ENCODE data around the gene ACMSD.
"Not testable (repeated sequence)": the region's sequence is repeated elsewhere in the genome, so short reads cannot be mapped to it uniquely, and the experiment has no call there.

The ACMSD gene

DNA sequence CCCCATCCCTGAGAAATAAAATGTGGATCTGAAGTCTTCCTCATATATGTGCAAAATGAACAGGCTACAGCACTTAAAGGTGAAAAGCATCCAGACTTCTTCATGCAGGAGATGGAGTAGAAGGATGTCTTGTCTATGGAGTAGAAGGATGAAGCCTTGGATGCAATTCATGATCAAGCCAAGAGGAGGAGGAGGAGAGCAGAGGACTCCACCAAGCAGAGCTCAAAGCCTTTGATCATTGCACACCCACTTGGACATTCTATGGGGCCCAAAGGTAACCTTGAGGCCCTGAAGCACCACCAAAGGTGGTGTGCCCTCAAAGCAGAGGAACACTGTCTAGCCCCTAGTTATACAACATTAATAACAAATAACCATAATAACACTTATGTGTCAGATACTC lies 17.3 kb downstream of the ACMSD start:
- DNase-seq = no peak

GRCh38 chr2:134858245-134858644 lies 19.8 kb downstream of the ACMSD start:
- no peak for DNase-seq

DNA sequence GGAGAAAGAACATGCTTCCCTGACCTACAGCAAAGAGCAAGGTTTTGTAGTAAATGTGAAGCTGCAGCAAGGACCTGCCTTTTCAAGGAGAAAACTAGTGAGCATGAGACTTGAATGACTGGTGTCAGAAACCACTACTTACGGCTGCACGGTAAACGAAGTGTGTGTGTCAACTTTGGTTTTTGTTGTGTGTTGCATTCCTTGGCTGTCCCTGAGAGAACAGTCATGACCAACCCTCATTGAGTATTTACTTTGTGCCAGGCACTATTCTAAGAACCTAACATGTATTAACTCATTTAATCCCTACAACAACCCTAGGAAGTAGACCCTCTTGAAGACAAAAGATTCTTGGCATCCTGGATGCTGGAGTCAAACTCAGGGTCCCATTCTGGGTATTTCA lies 22.8 kb downstream of the ACMSD start:
- DNase-seq = no peak

GRCh38 chr2:134862069-134862468 lies 23.7 kb downstream of the ACMSD start:
- no peak for DNase-seq

- DNase-seq = no peak
Observed at GRCh38 chr2:134862674-134863073, 24.3 kb downstream of the ACMSD start.

DNA sequence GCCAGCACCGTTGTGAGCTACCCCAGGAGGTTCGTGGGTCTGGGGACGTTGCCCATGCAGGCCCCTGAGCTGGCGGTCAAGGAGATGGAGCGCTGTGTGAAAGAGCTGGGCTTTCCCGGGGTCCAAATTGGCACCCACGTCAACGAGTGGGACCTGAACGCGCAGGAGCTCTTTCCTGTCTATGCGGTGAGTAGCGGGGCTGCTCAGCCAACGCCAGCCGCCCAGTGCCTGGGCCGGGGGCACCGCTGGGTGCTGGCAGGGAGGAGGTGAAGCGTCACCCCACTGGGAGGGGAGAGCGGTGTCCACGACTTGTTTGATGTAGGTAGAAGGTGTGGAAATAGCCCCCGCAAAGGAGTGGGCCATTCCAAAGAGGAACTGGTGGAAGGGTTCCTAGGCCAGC lies 25.0 kb downstream of the ACMSD start:
- no peak for DNase-seq

DNA sequence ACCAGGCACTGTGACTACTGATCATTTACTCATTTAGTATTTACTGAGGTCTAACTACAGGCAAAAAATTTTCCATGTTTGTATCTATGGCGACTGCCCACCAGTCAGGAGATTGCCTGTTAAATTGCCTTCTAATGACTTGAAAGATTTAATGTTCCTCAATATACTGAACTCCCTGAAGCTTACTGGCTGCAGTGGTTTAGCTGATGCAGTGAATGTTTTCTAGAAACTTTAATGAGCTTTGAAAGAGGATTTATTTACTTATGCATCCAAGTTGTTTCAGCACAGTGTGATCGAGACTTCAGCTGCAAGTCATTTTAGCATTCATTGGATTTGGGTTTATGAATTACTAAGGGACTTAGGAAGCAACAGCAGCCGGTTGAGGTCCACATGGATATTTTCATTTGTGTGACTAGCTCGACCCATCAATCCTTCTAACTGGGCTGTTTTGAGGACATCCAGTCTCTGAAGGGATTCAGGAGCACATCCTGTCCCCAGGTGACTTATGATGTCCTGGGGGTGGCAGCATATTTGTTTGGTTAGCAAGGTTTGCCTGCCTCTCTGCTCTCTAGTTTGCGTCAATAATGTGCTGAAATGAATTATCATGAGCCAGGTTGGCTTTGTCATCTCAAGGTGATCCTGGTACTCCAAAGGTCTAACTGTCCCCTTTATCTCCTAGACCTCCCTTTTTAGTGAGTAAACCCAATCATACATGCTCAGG lies 26.8 kb downstream of the ACMSD start:
- no peak for DNase-seq

DNA sequence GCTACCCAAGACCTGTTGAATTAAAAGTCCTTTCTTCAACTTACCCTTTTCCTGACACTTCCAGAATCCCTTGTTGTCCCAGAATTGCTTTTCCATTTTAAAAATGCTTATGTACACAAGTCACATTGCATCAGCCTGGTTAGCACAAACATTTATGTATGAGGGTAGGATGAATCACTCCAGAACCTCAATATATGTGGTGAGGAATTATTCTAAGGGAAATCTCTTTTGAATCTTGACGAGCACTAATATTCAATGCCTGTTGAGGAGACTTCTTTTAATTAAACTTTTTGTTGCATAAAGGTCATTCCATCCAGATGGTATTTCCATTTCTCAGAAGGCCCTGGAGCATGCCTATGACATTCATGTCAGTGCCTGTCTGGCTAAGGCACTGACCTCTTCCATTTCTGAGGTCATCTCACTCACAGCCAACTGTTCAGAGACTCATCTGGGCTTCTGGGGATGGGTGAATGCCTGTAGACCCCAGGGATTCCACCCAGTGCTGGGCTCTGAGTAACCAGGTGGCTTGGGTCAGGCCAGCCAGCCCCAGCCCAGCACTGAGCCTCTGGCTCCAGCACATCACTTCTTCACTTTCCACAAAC lies 28.2 kb downstream of the ACMSD start:
- DNase-seq = peak; percentile 36

- no peak for DNase-seq
Observed at GRCh38 chr2:134869946-134870736, 31.7 kb downstream of the ACMSD start.

DNA sequence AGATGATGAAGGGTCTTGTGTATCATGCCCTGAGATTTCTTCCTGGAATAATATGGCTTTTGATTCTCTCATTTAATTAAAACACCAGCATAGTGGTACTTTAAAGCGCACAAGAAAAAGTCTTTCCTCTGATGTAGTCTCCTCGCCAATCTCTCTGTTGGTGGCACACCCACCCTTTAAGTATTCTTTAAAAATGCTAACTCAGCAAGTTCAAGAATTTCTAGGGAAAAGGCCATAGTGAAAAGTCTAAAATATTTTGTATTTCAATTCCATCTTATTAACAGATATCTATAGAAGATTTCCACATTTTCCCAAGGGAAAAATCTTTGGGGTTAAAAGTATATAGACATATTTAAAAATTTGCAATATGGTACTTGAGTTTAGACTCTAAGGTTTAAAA lies 34.7 kb downstream of the ACMSD start:
- no peak for DNase-seq

DNA sequence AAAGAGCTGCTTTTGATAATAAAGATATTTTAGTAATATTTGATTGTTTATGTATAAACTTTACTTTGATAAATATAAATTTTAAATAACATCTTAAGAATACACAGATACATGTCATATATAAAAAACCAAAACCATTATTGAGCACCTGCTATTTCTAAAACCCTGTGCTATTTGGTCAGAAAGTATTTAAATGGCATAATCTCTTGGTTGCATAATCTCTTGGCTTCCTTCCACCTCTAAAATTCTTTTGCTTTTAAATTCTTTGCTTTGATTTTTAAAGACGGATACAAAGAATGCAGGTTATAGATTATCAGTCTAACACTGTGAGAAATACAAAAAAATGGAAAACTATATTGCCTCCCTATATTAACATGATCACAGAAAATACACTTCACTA lies 36.9 kb downstream of the ACMSD start:
- DNase-seq = no peak

DNA sequence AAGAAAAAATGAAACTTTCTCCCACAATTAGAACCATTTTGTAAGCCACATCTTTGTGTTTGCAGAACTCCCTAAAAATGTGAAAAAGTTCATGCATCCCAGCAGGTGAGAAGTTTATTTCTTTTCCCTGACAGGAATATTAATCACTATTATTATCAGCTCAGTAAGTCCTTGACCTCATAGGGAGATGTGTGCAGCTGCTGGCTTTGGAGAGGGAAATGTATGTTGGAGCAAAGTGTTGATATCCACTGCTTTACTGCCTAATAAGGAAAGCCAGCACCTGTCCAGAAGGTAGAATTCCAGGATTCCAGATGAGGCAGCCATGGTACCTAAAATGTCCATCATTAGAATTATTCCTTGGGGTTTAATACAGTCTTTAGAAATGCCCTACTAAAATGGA lies 44.4 kb downstream of the ACMSD start:
- DNase-seq = no peak

- no peak for DNase-seq
Observed at GRCh38 chr2:134883552-134884293, 45.3 kb downstream of the ACMSD start.

GRCh38 chr2:134884435-134884834 lies 46.0 kb downstream of the ACMSD start:
- DNase-seq = no peak

- DNase-seq = no peak
Observed at GRCh38 chr2:134892282-134893035, 54.0 kb downstream of the ACMSD start.

GRCh38 chr2:134897932-134898331 lies 59.5 kb downstream of the ACMSD start:
- peak; percentile 5 for DNase-seq

GRCh38 chr2:134899204-134899603 lies 60.8 kb downstream of the ACMSD start:
- DNase-seq = no peak

DNA sequence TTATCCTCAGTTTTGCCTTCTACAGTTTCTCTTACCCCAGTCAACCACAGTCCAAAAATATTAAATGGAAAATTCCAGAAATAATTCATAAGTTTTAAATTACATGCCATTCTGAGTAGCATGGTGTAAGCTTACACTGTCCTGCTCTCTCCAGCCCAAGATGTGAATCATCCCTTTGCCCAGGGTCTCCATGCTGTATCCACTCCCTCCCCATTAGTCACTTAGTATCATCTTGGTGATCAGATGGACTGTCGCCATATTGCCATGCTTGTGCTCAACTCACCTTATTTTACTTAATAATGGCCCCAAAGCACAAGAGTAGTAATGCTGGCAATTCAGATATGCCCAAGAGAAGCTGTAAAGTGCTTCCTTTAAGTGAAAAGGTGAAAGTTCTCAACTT lies 61.7 kb downstream of the ACMSD start:
- peak; percentile 53 for DNase-seq

DNA sequence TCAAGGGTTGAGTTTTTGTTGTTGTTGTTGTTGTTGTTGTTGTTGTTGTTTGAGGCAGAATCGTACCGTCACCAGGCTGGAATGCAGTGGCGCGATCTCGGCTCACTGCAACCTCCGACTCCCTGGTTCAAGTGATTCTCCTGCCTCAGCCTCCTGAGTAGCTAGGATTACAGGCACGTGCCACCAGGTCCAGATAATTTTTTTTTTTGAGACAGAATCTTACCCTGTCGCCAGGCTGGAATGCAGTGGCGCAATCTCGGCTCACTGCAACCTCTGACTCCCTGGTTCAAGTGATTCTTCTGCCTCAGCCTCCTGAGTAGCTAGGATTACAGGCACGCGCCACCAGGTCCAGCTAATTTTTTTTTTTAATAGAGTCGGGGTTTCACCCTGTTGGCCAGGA lies 65.3 kb downstream of the ACMSD start:
- DNase-seq = not testable (repeated sequence)

- no peak for DNase-seq
Observed at GRCh38 chr2:134905168-134905567, 66.8 kb downstream of the ACMSD start.

- DNase-seq = no peak
Observed at GRCh38 chr2:134906726-134907125, 68.3 kb downstream of the ACMSD start.

- not testable (repeated sequence) for DNase-seq
Observed at GRCh38 chr2:134907441-134908116, 69.2 kb downstream of the ACMSD start.

All from fibroblast of skin of right quadriceps (primary cell).